NB4 (cell line): ENCODE data around the gene LRRC30.

ENCODE experiments used
- DNase-seq: peaks from one replicate; pipeline ENCODE4 v3.0.0; 2010; ENCODE audit warnings: low read depth
- H3K4me3 ChIP-seq: one replicate; pipeline ENCODE4 v1.5.1; 2011; ENCODE audit warnings: mild to moderate bottlenecking, low read depth, low read length, moderate library complexity
- CTCF ChIP-seq: IDR thresholded peaks from one replicate; pipeline ENCODE4 v1.5.1; 2012; ENCODE audit warnings: low read depth, low read length
- MYC ChIP-seq: IDR thresholded peaks from 2 replicates; pipeline ENCODE4 v1.6.1; 2011; ENCODE audit warnings: low read depth, low read length
- POLR2A ChIP-seq: IDR thresholded peaks from 2 replicates; pipeline ENCODE4 v1.6.1; 2011; ENCODE audit warnings: mild to moderate bottlenecking; ENCODE audit not compliant: insufficient read length; ENCODE audit errors: extremely low read depth
- TF ChIP-seq, protein P1 (sequence below): IDR thresholded peaks from 2 replicates; pipeline ENCODE4 v1.6.1; 2011; ENCODE audit warnings: low read depth, low read length

Gene LRRC30

DNA sequence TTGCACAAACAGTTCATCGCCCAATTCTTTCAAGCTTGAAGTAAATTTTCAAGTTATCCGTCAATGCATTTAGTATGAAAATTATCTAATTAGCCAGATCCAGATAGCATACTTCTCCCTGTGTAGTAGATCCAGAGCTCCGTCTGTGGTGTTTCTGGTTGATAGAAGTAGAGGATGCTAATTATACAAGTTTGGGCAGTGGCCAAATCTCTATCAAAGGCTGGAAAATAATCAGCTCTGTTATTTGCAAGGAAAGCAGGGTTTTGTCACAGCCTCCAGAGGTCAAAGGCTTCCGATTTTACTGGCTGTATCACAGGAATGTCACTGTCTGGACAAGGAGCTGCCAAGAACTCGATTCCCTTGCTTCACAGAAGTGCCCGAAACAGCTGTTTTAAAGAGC lies 28.6 kb downstream of the LRRC30 start:
- H3K4me3 ChIP-seq, result no peak overlapping the region
- TF ChIP-seq MYC (no peak), POLR2A (no peak), CTCF (no peak)
- TF ChIP-seq, protein P1, sequence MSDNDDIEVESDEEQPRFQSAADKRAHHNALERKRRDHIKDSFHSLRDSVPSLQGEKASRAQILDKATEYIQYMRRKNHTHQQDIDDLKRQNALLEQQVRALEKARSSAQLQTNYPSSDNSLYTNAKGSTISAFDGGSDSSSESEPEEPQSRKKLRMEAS, result no peak
- no peak for DNase-seq

DNA sequence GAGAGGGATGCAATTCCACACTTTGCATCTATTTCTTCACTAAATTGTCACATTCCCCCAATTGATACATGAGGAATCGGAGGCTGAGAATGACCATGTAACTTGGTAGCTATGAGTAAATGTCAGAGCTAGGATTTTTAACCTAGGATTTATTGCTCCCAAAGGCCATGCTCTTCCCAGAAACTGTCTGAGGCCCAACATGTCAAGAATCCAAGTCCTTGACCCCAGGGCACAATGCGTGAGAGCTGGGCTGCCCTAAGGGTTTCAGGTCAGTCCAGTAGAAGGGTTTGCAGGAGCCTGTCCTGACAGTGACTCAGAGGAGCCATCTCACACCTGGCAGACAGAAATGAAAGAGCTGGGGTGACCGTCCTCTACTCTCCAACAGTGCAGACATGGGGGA lies 30.3 kb downstream of the LRRC30 start:
- DNase-seq, result no peak
- TF ChIP-seq, protein P1, result no peak
- TF ChIP-seq CTCF, result no peak
- no peak overlapping the region for H3K4me3 ChIP-seq

- no peak for DNase-seq
- no peak overlapping the region for H3K4me3 ChIP-seq
- TF ChIP-seq, protein P1, result no peak
- no peak for TF ChIP-seq MYC
These were observed 37.1 kb downstream of the LRRC30 start for GRCh38 chr18:7267973-7268372.

GRCh38 chr18:7269942-7270341 lies 39.1 kb downstream of the LRRC30 start:
- TF ChIP-seq, protein P1, result no peak
- TF ChIP-seq MYC, result no peak
- TF ChIP-seq CTCF, result no peak
- TF ChIP-seq POLR2A, result no peak
- no peak for DNase-seq
- H3K4me3 ChIP-seq, result no peak overlapping the region

GRCh38 chr18:7272311-7273049 lies 41.6 kb downstream of the LRRC30 start:
- TF ChIP-seq CTCF, result peak; percentile 30
- TF ChIP-seq, protein P1, result no peak
- no peak for TF ChIP-seq MYC
- TF ChIP-seq POLR2A, result no peak
- H3K4me3 ChIP-seq, result no peak overlapping the region
- DNase-seq, result peak; percentile 59

GRCh38 chr18:7273301-7273921 lies 42.5 kb downstream of the LRRC30 start:
- DNase-seq, result peak; percentile 84
- TF ChIP-seq CTCF (no peak), MYC (peak; percentile 35), POLR2A (no peak)
- TF ChIP-seq, protein P1, result peak; percentile 29; the same call in 1 of the 2 replicates
- H3K4me3 ChIP-seq, result no peak overlapping the region
